CMK (cell line): Measurements from ENCODE around the gene SMIM44.
"Not testable (repeated sequence)": the region's sequence is repeated elsewhere in the genome, so short reads cannot be mapped to it uniquely, and the experiment has no call there.

Experiments used
- DNase-seq: peaks from one replicate; pipeline ENCODE4 v3.0.0-alpha.2; 2010; ENCODE audit warnings: low read depth

Gene SMIM44

GRCh38 chr19:3483226-3483628, at the start of gene SMIM44:
TSS of gene SMIM44 (minus strand) at chr19:3483441. CDS start at chr19:3483403, 38 bp downstream.
- DNase-seq: no peak

- no peak for DNase-seq
Observed at GRCh38 chr19:3533033-3533432, 49.8 kb upstream of the SMIM44 start.

- DNase-seq: no peak
Observed at GRCh38 chr19:3532154-3532786, 49.0 kb upstream of the SMIM44 start.

GRCh38 chr19:3531716-3532115, 48.5 kb upstream of the SMIM44 start:
- no peak for DNase-seq

- no peak for DNase-seq
Observed at GRCh38 chr19:3530389-3530788, 47.1 kb upstream of the SMIM44 start.

GRCh38 chr19:3529299-3529698, 46.1 kb upstream of the SMIM44 start:
- not testable (repeated sequence) for DNase-seq

GRCh38 chr19:3528539-3529211, 45.4 kb upstream of the SMIM44 start:
- no peak for DNase-seq

GRCh38 chr19:3528080-3528479, 44.8 kb upstream of the SMIM44 start:
- no peak for DNase-seq

GRCh38 chr19:3527238-3527910, 44.1 kb upstream of the SMIM44 start:
- no peak for DNase-seq

- no peak for DNase-seq
Observed at GRCh38 chr19:3526507-3527237, 43.4 kb upstream of the SMIM44 start.

GRCh38 chr19:3524904-3525451, 41.7 kb upstream of the SMIM44 start:
- no peak for DNase-seq

- no peak for DNase-seq
Observed at GRCh38 chr19:3524078-3524842, 41.0 kb upstream of the SMIM44 start.

GRCh38 chr19:3523361-3524077, 40.3 kb upstream of the SMIM44 start:
- no peak for DNase-seq

GRCh38 chr19:3522421-3523360, 39.5 kb upstream of the SMIM44 start:
- no peak for DNase-seq

- no peak for DNase-seq
Observed at GRCh38 chr19:3521104-3521445, 37.8 kb upstream of the SMIM44 start.

GRCh38 chr19:3520166-3521103, 37.2 kb upstream of the SMIM44 start:
- DNase-seq: peak; percentile 86

GRCh38 chr19:3519126-3519525, 35.9 kb upstream of the SMIM44 start:
- no peak for DNase-seq

- DNase-seq: no peak
Observed at GRCh38 chr19:3518659-3519058, 35.4 kb upstream of the SMIM44 start.

GRCh38 chr19:3518255-3518654, 35.0 kb upstream of the SMIM44 start:
- no peak for DNase-seq
